ENCODE results near the gene FEM1B. TPM values are rescaled to one million over a fixed set of nuclear protein-coding genes. Genes with fewer than 3 reads are reported as not detected.

Gene FEM1B
- total and polyA plus RNA-seq, 9 donors = 18.3 to 40.9 (median 36.5) TPM

GRCh38 chr15:68295014-68295805 lies 17.7 kb downstream of the FEM1B start:
- 80% methylated on average over 1 of the region's 4 CpGs for WGBS (ENCODE audit: insufficient coverage)
- Histone ChIP-seq H3K27me3 (ENCODE audit: control insufficient read depth, insufficient read depth, low read length) (no peaks in the 10 kb centered on the region), H3K9me3 (replicated peaks; ENCODE audit: control insufficient read depth, low read depth, low read length) (no peaks in the 10 kb centered on the region), H3K4me1 (ENCODE audit: control insufficient read depth, insufficient read depth, low read length) (peaks cover 4% of the 10 kb centered on the region), H3K4me3 (ENCODE audit: low read length) (no peak overlapping the region), H3K27ac (ENCODE audit: low read length) (no peak overlapping the region), H3K36me3 (ENCODE audit: control insufficient read depth, insufficient read depth, low read length) (peaks cover 16% of the 10 kb centered on the region)
- no peak for DNase-seq

GRCh38 chr15:68298336-68298735 lies 20.8 kb downstream of the FEM1B start:
- H3K27me3 ChIP-seq (ENCODE audit: control insufficient read depth, insufficient read depth, low read length) = no peaks in the 10 kb centered on the region
- H3K9me3 ChIP-seq (replicated peaks; ENCODE audit: control insufficient read depth, low read depth, low read length) = no peaks in the 10 kb centered on the region
- peak overlapping the region; percentile 66 for H3K27ac ChIP-seq (ENCODE audit: low read length)
- DNase-seq = no peak
- peaks cover 6% of the 10 kb centered on the region for H3K36me3 ChIP-seq (ENCODE audit: control insufficient read depth, insufficient read depth, low read length)
- WGBS (ENCODE audit: insufficient coverage) = 83% methylated on average over 1 of the region's 3 CpGs
- no peak overlapping the region for H3K4me3 ChIP-seq (ENCODE audit: low read length)
- H3K4me1 ChIP-seq (ENCODE audit: control insufficient read depth, insufficient read depth, low read length) = peaks cover 6% of the 10 kb centered on the region

GRCh38 chr15:68298882-68299381 lies 21.4 kb downstream of the FEM1B start:
- DNase-seq = peak; percentile 86
- H3K27ac ChIP-seq (ENCODE audit: low read length) = peak overlapping the region; percentile 66
- H3K27me3 ChIP-seq (ENCODE audit: control insufficient read depth, insufficient read depth, low read length) = no peaks in the 10 kb centered on the region
- no peaks in the 10 kb centered on the region for H3K9me3 ChIP-seq (replicated peaks; ENCODE audit: control insufficient read depth, low read depth, low read length)
- WGBS (ENCODE audit: insufficient coverage) = 47% methylated on average over 4 of the region's 6 CpGs
- H3K4me3 ChIP-seq (ENCODE audit: low read length) = no peak overlapping the region
- peaks cover 6% of the 10 kb centered on the region for H3K4me1 ChIP-seq (ENCODE audit: control insufficient read depth, insufficient read depth, low read length)
- peaks cover 6% of the 10 kb centered on the region for H3K36me3 ChIP-seq (ENCODE audit: control insufficient read depth, insufficient read depth, low read length)

GRCh38 chr15:68299436-68299835 lies 21.9 kb downstream of the FEM1B start:
- DNase-seq = no peak
- peak overlapping the region; percentile 66 for H3K27ac ChIP-seq (ENCODE audit: low read length)
- no peaks in the 10 kb centered on the region for H3K9me3 ChIP-seq (replicated peaks; ENCODE audit: control insufficient read depth, low read depth, low read length)
- H3K36me3 ChIP-seq (ENCODE audit: control insufficient read depth, insufficient read depth, low read length) = peaks cover 6% of the 10 kb centered on the region
- H3K4me1 ChIP-seq (ENCODE audit: control insufficient read depth, insufficient read depth, low read length) = peaks cover 6% of the 10 kb centered on the region
- H3K4me3 ChIP-seq (ENCODE audit: low read length) = no peak overlapping the region
- WGBS (ENCODE audit: insufficient coverage) = 62% methylated on average over 4 of the region's 5 CpGs
- no peaks in the 10 kb centered on the region for H3K27me3 ChIP-seq (ENCODE audit: control insufficient read depth, insufficient read depth, low read length)

GRCh38 chr15:68300115-68300940 lies 22.8 kb downstream of the FEM1B start:
- DNase-seq = peak; percentile 61
- H3K27ac ChIP-seq (ENCODE audit: low read length) = peak overlapping the region; percentile 66
- peaks cover 6% of the 10 kb centered on the region for H3K36me3 ChIP-seq (ENCODE audit: control insufficient read depth, insufficient read depth, low read length)
- H3K9me3 ChIP-seq (replicated peaks; ENCODE audit: control insufficient read depth, low read depth, low read length) = no peaks in the 10 kb centered on the region
- H3K27me3 ChIP-seq (ENCODE audit: control insufficient read depth, insufficient read depth, low read length) = no peaks in the 10 kb centered on the region
- WGBS (ENCODE audit: insufficient coverage) = 74% methylated on average over 5 of the region's 6 CpGs
- peaks cover 6% of the 10 kb centered on the region for H3K4me1 ChIP-seq (ENCODE audit: control insufficient read depth, insufficient read depth, low read length)
- no peak overlapping the region for H3K4me3 ChIP-seq (ENCODE audit: low read length)

- DNase-seq = no peak
- Histone ChIP-seq H3K4me1 (ENCODE audit: control insufficient read depth, insufficient read depth, low read length) (peaks cover 9% of the 10 kb centered on the region), H3K4me3 (ENCODE audit: low read length) (no peak overlapping the region), H3K27me3 (ENCODE audit: control insufficient read depth, insufficient read depth, low read length) (no peaks in the 10 kb centered on the region), H3K27ac (ENCODE audit: low read length) (no peak overlapping the region), H3K36me3 (ENCODE audit: control insufficient read depth, insufficient read depth, low read length) (peaks cover 6% of the 10 kb centered on the region), H3K9me3 (replicated peaks; ENCODE audit: control insufficient read depth, low read depth, low read length) (no peaks in the 10 kb centered on the region)
- 90% methylated on average over 6 of the region's 8 CpGs for WGBS (ENCODE audit: insufficient coverage)
These were observed 23.8 kb downstream of the FEM1B start for GRCh38 chr15:68301301-68301700.

- Histone ChIP-seq H3K27ac (ENCODE audit: low read length) (no peak overlapping the region), H3K27me3 (ENCODE audit: control insufficient read depth, insufficient read depth, low read length) (peaks cover 3% of the 10 kb centered on the region), H3K4me3 (ENCODE audit: low read length) (no peak overlapping the region), H3K9me3 (replicated peaks; ENCODE audit: control insufficient read depth, low read depth, low read length) (no peaks in the 10 kb centered on the region), H3K36me3 (ENCODE audit: control insufficient read depth, insufficient read depth, low read length) (peaks cover 4% of the 10 kb centered on the region), H3K4me1 (ENCODE audit: control insufficient read depth, insufficient read depth, low read length) (peaks cover 17% of the 10 kb centered on the region)
- no peak for DNase-seq
- 85% methylated on average over 4 of the region's 6 CpGs for WGBS (ENCODE audit: insufficient coverage)
These were observed 25.2 kb downstream of the FEM1B start for GRCh38 chr15:68302729-68303128.

GRCh38 chr15:68303134-68303533 lies 25.6 kb downstream of the FEM1B start:
- Histone ChIP-seq H3K4me3 (ENCODE audit: low read length) (no peak overlapping the region), H3K27ac (ENCODE audit: low read length) (no peak overlapping the region), H3K4me1 (ENCODE audit: control insufficient read depth, insufficient read depth, low read length) (peaks cover 17% of the 10 kb centered on the region), H3K9me3 (replicated peaks; ENCODE audit: control insufficient read depth, low read depth, low read length) (no peaks in the 10 kb centered on the region), H3K36me3 (ENCODE audit: control insufficient read depth, insufficient read depth, low read length) (peaks cover 2% of the 10 kb centered on the region), H3K27me3 (ENCODE audit: control insufficient read depth, insufficient read depth, low read length) (peaks cover 3% of the 10 kb centered on the region)
- WGBS (ENCODE audit: insufficient coverage) = no CpG with 5 or more reads among the region's 2 CpGs
- DNase-seq = no peak

- H3K36me3 ChIP-seq (ENCODE audit: control insufficient read depth, insufficient read depth, low read length) = peaks cover 2% of the 10 kb centered on the region
- WGBS (ENCODE audit: insufficient coverage) = 73% methylated on average over 12 of the region's 15 CpGs
- no peak for DNase-seq
- peaks cover 3% of the 10 kb centered on the region for H3K27me3 ChIP-seq (ENCODE audit: control insufficient read depth, insufficient read depth, low read length)
- no peak overlapping the region for H3K27ac ChIP-seq (ENCODE audit: low read length)
- H3K4me3 ChIP-seq (ENCODE audit: low read length) = no peak overlapping the region
- H3K4me1 ChIP-seq (ENCODE audit: control insufficient read depth, insufficient read depth, low read length) = peaks cover 17% of the 10 kb centered on the region
- H3K9me3 ChIP-seq (replicated peaks; ENCODE audit: control insufficient read depth, low read depth, low read length) = no peaks in the 10 kb centered on the region
These were observed 26.3 kb downstream of the FEM1B start for GRCh38 chr15:68303560-68304436.
